ENCODE data around the gene KLK10. TPM values are rescaled to one million over a fixed set of nuclear protein-coding genes. Genes with fewer than 3 reads are reported as not detected.

KLK10 gene
- total RNA-seq, 2 donors from 2014 or later = not detected

Other genes starting within 250 kb of the KLK10 start
- not detected for gene GPR32, start 249.2 kb downstream of the KLK10 start, total RNA-seq
- not detected for gene ACP4, start 229.3 kb downstream of the KLK10 start, total RNA-seq
- gene KLK1, start 195.9 kb downstream of the KLK10 start, total RNA-seq = not detected
- gene KLK15, start 186.1 kb downstream of the KLK10 start, total RNA-seq = not detected
- not detected for gene KLK3, start 164.8 kb downstream of the KLK10 start, total RNA-seq
- gene KLK2, start 146.3 kb downstream of the KLK10 start, total RNA-seq = not detected
- not detected for gene KLK4, start 108.3 kb downstream of the KLK10 start, total RNA-seq
- not detected for gene KLK5, start 66.7 kb downstream of the KLK10 start, total RNA-seq
- gene KLK6, start 50.1 kb downstream of the KLK10 start, total RNA-seq = not detected
- not detected for gene KLK7, start 35.8 kb downstream of the KLK10 start, total RNA-seq
- not detected for gene KLK8, start 18.1 kb downstream of the KLK10 start, total RNA-seq
- not detected for gene KLK11, start 6.9 kb upstream of the KLK10 start, total RNA-seq
- gene KLK12, start 15.3 kb upstream of the KLK10 start, total RNA-seq = not detected
- not detected for gene KLK13, start 45.4 kb upstream of the KLK10 start, total RNA-seq
- 1 to 10 TPM in 1 of 2 donors, under 1 TPM in 1; 0.50 to 2.2 TPM for gene KLK14, start 63.2 kb upstream of the KLK10 start, total RNA-seq
- 10 to 100 TPM in 1 of 2 donors, 1 to 10 TPM in 1; 8.1 to 15.4 TPM for gene CTU1, start 88.7 kb upstream of the KLK10 start, total RNA-seq
- 1 to 10 TPM in 1 of 2 donors, under 1 TPM in 1; 0.69 to 1.1 TPM for gene SIGLEC9, start 105.2 kb upstream of the KLK10 start, total RNA-seq
- 1 to 10 TPM; 7.9 to 8.7 TPM for gene SIGLEC7, start 122.6 kb upstream of the KLK10 start, total RNA-seq
- gene CD33, start 205.4 kb upstream of the KLK10 start, total RNA-seq = 1 to 10 TPM in 1 of 2 donors, under 1 TPM in 1; 0.89 to 1.4 TPM
- gene SIGLECL1, start 231.4 kb upstream of the KLK10 start, total RNA-seq = not detected